T-helper 1 cell treated with Interleukin-12 subunit alpha and Interleukin-12 subunit beta and Interleukin-4 antibody, amounts not matched to agents 30 ng/mL and 1 ng/mL, for 36 hours (primary cell): ENCODE measurements around the gene ACKR3. TPM values are rescaled to one million over a fixed set of nuclear protein-coding genes. Genes with fewer than 3 reads are reported as not detected.

Experiments used
- intact Hi-C: fragments of 100-400 bp; cut with micrococcal nuclease; formaldehyde crosslinking; loops from one replicate; pipeline ENCODE4 v1.15.1; 2024
- total RNA-seq: library from RNA; stranded (reverse); gene quantifications from 2 replicates; pipeline ENCODE4 v1.2.3, GENCODE V29; 2022

Gene ACKR3
- total RNA-seq, 1 donor from 2014 or later: 3.0 TPM

DNA sequence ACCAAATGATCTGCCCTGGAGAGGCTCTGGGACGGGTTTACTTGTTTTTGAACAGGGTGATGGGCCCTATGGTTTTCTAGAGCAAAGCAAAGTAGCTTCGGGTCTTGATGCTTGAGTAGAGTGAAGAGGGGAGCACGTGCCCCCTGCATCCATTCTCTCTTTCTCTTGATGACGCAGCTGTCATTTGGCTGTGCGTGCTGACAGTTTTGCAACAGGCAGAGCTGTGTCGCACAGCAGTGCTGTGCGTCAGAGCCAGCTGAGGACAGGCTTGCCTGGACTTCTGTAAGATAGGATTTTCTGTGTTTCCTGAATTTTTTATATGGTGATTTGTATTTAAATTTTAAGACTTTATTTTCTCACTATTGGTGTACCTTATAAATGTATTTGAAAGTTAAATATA lies 11.9 kb downstream of the ACKR3 start:
- intact Hi-C loops: no loop called here

DNA sequence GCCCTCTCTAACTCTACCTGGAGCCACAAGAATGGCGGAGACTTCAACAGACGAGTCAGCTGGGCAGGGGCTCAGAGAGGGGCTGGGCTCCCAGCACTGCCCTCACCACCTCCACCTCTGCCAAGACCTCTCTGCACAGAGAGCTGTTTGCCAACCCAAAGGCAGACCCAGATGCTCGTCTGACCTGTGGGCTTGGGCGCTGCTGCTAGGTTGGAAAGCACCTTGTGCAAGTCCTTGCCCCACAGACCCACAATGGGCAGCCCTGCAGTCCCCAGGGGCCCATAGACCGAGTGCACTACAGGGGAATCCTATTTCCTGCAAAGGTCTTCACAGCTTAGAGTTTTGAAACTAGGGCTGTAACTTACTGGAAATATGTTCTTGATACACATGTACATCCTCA lies 13.3 kb downstream of the ACKR3 start:
- intact Hi-C loops: no loop called here

DNA sequence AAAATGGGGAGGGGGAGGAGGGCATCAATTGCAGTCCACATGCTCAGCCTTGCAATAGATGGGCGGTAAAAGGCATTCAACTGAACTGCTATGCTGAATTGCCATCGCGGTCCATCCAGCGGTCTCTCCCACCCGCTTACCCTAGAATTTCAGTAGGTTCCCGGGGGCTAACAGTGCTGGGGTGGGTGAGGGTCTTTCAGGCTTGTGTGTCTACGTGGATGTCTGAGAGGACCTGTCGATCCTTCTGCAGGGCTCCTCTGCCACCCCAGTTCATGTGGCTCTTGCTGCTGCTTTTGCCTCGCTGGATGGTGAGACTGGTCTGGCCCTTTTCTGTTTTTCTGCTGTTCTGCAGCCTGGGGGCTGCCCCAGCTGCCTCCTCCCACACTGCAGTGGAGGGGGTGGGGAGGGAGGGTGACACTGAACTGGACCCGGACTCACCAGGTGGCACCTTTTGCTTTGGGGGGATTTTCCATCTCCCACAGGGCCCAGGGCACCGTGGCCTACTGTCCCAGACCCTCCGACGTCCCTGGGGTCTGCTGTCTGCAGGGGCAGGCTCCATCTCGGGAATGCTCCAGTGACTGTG lies 14.1 kb downstream of the ACKR3 start:
- intact Hi-C loops: no loop called here

DNA sequence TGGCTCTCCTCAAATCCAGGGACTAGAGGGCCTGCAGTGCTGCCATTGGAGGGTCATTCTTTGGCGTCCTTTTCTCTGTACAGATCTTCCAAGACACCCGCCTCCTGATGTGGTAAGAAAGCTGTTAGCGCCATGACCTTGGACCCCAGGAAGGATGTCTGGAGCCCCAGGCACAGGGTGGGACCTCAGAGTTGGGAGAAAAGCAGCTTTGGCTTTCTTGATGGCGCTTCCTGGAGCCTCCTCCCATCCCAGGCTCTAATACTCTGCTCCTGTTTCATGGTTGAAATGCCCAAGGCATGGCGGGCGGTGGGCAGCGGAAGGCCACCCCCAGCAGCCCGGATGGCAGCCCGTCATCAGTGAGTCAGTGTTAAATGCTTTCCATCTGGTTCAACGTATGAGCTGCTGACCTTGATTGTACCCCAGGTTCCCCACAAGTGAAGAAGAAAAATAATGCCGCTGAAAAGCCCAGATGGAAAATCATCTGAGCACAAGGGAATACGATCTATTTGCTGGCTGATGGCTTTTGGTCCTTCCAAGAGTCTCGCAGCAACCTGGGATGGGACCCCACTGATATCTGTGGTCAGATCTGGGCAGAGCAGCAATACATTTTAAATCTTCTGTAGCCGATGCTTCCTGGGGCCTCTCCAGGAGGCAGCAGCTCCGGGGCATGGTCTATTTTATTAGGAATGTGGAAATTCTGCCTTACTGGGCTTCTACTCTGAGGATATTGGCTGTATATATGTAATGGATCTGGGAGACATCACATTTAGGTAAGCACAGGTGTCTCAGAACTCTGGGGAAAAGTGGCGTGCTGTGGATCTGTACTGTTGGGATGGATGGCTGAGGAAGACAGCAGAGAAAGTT lies 15.1 kb downstream of the ACKR3 start:
- intact Hi-C loops: no loop called here

DNA sequence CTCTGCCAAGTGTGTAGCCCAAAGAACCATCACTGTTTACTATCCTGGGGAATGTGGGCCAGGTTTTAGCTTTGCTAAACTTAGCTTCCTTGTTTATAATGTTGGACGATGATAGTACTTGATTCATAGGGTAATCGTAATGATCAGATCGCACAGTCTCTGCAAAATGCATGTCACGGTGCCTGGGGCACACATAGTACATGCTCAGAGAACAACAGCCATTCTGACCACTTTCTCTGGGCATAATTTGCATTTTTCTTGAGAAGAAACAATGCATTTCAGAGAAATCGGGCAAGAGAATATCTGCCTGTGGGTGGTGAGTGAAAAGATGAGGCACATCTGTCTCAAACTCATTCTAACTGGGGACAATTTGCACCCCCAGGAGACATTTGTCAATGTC lies 16.3 kb downstream of the ACKR3 start:
- intact Hi-C loops: no loop called here

DNA sequence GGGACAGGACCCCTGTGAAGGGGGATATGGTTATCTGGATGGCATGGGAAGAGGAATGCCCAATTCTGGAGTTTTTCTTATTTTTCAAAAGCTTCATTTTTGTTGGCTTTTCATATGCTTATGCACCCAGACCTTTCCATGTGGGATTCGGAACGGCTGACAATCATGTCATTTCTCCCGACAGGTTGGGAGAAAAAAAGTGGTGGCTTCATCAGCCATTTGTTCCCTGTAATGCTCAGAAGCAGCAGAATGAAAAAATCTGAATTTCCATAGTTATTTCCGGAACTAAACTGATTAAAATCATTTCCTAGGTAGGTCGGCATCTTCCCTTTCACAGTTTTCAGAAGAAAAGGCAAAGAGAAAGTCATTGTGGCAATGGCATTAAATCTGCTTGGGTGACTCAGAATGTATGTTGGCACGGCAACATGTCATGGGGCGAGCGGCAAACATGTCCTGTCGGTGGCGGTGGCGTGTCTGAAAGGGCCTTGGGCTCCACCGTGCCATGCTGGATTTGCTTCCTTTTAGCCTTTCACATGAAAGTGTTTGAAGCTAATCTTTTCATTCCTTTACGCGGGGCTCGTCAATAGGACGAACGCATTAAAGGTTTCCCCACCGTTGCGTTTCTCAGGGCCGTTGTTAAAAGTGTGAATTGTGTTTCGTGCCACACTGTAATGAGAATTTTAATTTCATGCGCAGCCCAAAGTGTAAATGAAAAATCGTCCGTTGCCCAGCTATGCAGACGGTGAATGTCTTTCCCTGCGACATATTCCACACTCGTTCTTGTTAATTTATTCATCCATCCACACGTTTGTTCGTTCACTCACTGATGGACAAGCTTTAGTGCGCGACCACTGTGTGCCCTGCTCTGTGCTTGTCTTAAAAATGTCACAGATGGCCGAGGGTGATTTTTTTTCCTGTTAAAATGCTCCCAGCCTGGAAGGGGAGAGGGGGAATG lies 18.5 kb downstream of the ACKR3 start:
- intact Hi-C loops: no loop called here

DNA sequence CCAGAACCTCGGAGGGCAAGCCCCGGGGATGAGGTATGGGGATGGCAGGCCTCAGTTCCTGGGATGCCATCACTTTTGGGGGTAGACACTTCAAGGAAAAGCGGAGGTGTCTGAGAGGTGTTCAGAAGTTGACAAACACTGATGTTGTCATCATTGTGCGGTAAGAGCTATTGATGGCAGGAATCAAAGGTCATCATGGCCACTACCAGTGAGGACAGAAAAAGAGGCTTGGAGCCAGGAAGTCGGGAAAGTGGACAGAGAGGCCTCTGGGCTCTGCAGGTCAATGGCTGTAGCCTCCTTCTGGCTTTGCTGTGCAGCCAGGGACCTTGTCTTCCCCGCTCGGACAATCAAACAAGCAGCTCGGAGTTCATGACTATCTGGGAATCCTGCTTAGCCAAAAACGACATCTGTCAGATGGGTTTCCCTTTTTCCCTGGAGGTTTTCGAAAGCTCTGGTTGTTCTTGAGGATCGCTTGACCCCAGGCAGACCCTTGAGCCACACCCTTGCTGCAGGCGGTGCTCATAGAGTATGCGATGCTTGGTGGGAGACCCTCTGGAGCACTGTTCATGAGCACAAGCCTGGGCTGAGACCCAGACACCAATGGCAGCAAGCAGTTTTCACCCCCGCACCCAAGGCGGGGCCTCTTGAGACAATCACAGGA lies 19.4 kb downstream of the ACKR3 start:
- intact Hi-C loops: no loop called here

DNA sequence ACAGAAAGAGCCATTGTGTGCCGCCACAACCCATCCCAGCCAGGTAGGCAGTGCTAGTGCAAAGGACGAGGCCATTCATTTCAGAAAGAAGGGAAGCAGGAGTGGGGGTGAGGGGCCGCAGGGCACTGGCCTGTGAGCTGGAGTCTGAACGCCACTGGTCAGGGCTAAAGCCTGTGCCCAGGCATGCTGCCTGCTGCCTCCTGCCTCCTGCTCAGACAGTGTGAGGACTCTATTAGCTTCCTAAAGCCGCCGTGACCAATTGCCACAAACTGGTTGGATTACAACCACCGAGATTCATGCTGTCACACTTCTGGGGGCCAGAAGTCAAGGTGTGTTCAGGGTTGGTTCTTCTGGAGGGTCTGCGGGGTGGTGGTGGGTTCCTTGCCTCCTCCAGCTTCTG lies 21.2 kb downstream of the ACKR3 start:
- intact Hi-C loops: no loop called here

- intact Hi-C loops: no loop called here
Measured at GRCh38 chr2:236592821-236593220, 23.2 kb downstream of the ACKR3 start.

GRCh38 chr2:236593531-236593930 lies 23.9 kb downstream of the ACKR3 start:
- intact Hi-C loops: no loop called here

DNA sequence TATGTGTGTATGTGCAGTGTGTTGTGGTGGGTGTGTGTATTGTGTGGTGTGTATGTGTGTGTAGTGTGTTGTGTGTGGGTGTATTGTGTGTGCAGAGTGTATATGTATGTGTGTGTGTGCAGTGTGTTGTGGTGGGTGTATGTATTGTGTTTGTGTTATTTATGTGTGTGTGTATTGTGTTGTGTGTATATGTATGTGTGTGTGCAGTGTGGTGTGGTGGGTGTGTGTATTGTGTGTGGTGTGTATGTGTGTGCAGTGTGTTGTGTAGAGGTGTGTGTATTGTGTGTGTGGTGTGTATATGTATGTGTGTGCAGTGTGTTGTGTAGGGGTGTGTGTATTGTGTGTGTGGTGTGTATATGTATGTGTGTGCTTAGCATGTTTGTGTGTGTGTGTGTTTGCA lies 24.3 kb downstream of the ACKR3 start:
- intact Hi-C loops: no loop called here

- intact Hi-C loops: no loop called here
Measured at GRCh38 chr2:236597629-236598028, 28.0 kb downstream of the ACKR3 start.

- intact Hi-C loops: no loop called here
Measured at GRCh38 chr2:236599059-236599458, 29.4 kb downstream of the ACKR3 start.

DNA sequence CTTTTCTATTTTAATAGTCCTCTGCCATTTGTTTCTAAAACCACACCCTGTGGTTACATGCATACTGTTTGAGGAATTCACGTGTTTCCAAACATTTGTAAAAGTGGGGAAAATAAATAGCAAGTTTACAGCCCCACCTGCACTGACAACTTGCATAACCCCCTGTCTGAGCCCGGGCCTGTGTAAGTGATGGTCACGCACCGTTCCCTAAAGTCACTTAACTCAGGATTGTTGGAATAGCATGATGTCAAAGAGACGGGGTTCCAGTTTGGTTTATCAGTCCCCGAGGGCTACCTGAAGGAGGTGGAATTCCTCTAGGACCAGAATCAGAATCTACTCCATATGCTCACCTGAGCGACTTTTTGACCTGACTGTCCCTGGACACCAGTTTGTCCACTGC lies 30.5 kb downstream of the ACKR3 start:
- intact Hi-C loops: no loop called here

DNA sequence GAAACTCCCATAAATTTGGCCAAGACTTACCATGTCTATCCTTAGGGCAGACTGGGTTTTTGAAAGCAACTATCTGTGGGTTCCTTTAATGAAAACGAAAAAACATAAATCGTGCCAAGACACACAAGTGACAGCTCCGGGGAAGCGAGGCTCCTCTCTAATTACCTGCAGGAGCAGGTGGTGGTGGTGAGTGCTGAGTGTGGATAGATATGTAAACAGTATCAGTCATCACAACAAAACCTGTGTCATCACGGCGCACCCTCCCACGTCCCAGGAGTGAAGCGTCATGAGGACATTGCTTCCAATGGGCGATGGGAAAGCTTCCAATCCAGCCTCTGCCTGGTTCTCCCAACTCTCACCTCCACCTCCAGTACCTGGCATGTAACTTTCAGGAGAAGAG lies 31.3 kb downstream of the ACKR3 start:
- intact Hi-C loops: no loop called here

DNA sequence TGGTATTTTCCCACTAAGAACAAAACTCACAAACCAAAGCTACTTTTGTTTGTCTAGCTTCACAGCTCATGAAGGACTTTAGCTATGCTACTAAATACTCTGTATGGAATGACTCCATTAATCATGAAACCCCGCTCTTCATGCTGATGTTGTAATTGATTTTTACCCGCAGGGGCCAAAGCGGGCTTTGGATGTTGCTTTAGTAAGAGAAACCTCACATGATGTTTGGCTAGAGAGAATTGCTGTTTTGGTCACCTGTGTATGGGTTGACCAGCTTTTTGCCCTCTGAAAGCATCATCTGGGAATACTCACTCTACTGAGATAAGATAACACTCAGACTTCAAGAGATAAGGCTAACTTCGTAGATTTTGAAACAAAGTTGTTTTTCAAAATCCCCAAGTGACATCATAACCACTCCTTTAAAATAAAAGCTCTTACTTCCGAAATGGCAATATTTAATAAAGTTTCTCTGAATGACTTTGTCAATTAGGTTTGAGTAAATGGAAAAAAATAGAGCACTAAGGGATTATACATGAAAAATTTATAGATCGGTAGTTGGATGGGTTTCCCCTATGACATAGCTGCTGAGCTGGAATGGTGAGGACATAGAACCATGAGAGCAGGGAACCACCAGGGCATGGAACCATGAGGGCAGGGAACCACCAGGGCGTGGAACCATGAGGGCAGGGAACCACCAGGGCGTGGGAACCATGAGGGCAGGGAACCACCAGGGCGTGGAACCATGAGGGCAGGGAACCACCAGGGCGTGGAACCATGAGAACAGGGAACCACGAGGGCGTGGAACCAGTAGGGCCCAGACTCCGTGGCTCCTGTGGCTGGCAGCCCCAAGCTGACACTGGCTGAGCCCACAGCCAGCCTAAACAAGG lies 31.9 kb downstream of the ACKR3 start:
- intact Hi-C loops: no loop called here

DNA sequence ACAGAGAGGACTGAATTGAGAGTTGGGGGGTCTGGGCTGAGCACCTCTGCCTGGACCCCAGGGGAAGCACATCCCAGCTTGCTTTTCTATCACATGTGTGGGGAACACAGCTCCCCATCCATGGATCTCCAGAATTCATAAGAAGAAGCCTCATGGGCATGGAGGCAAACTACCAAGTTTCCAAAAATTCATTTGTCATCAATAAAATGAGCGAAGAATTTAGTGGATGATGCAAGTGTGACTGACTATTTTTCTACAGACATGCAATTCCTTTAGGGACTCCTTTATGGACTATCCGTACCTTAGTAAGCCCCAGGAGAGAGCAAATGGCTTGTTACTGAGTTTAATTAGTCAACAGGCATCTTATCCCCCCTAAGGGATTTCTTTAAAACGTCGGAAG lies 33.1 kb downstream of the ACKR3 start:
- intact Hi-C loops: no loop called here

GRCh38 chr2:236603361-236604015 lies 33.9 kb downstream of the ACKR3 start:
- intact Hi-C loops: no loop called here

- intact Hi-C loops: no loop called here
Measured at GRCh38 chr2:236604575-236605344, 35.1 kb downstream of the ACKR3 start.
